PC-9 (cell line): ENCODE measurements around the gene CHIT1. TPM values are rescaled to one million over a fixed set of nuclear protein-coding genes. Genes with fewer than 3 reads are reported as not detected.

ENCODE experiments used
- BruUV-seq: library from RNA; stranded (reverse); fragments of 400-500 nt; replicated peaks from 2 replicates; lab custom pipeline; 2021; lab: Mats Ljungman, UMichigan
- CTCF ChIA-PET: fragments of 300-600 bp; sonication (Branson Sonifier 250); formaldehyde crosslinking; loops from one replicate; lab custom pipeline; 2022; ENCODE audit warnings: antibody characterized with exemption; lab: Charles Lee
- POLR2A ChIA-PET: fragments of 300-600 bp; sonication (Branson Sonifier 250); formaldehyde crosslinking; loops from one replicate; lab custom pipeline; 2022; ENCODE audit warnings: antibody characterized with exemption; ENCODE audit not compliant: unreplicated experiment; lab: Charles Lee
- DNase-seq, 2 experiments: peaks; one replicate each; pipeline versions ENCODE4 v3.0.0 to v3.0.0-alpha.2; 2015 to 2022; ENCODE audit warnings: mixed read lengths in 1 of 2
- H2AFZ ChIP-seq: fragments of 200-600 bp; sonication (generic); 2 replicates; pipeline ENCODE4 v1.8.1; 2017; ENCODE audit warnings: antibody characterized with exemption
- H3F3A ChIP-seq: fragments of 200-600 bp; sonication (generic); 2 replicates; pipeline ENCODE4 v1.8.1; 2017; ENCODE audit warnings: antibody characterized with exemption, mild to moderate bottlenecking, low read depth; ENCODE audit not compliant: insufficient read depth
- H3K27ac ChIP-seq: fragments of 200-600 bp; sonication (generic); 2 replicates; pipeline ENCODE4 v1.6.1; 2016; ENCODE audit warnings: mixed run types
- H3K27me3 ChIP-seq: fragments of 200-600 bp; sonication (generic); 2 replicates; pipeline ENCODE4 v1.6.1; 2016; ENCODE audit warnings: low read depth, mixed run types; ENCODE audit not compliant: insufficient read depth
- H3K36me3 ChIP-seq: fragments of 200-600 bp; sonication (generic); 2 replicates; pipeline ENCODE4 v1.6.1; 2016; ENCODE audit warnings: low read depth, mixed run types
- H3K4me1 ChIP-seq: fragments of 200-600 bp; sonication (generic); replicated peaks from 2 replicates; pipeline ENCODE4 v1.6.1; 2016; ENCODE audit warnings: mixed run types; ENCODE audit not compliant: insufficient read depth
- H3K4me2 ChIP-seq: fragments of 200-600 bp; sonication (generic); 2 replicates; pipeline ENCODE4 v1.6.1; 2017; ENCODE audit warnings: mixed run types
- H3K4me3 ChIP-seq: fragments of 200-600 bp; sonication (generic); 2 replicates; pipeline ENCODE4 v1.6.1; 2016; ENCODE audit warnings: mixed run types
- H3K79me2 ChIP-seq: fragments of 200-600 bp; sonication (generic); 2 replicates; pipeline ENCODE4 v1.6.1; 2017; ENCODE audit warnings: low read depth, mixed run types
- H3K9me2 ChIP-seq: fragments of 200-600 bp; sonication (generic); 2 replicates; pipeline ENCODE4 v1.8.1; 2017; ENCODE audit warnings: mild to moderate bottlenecking; ENCODE audit not compliant: insufficient read depth
- H3K9me3 ChIP-seq: fragments of 200-600 bp; sonication (generic); 2 replicates; pipeline ENCODE4 v1.8.1; 2016; ENCODE audit warnings: low read depth; ENCODE audit not compliant: insufficient read depth
- H4K20me1 ChIP-seq: fragments of 200-600 bp; sonication (generic); 2 replicates; pipeline ENCODE4 v1.8.1; 2017; ENCODE audit not compliant: insufficient read depth
- EZH2 ChIP-seq: fragments of 200-600 bp; sonication (generic); IDR thresholded peaks from 2 replicates; pipeline ENCODE4 v1.8.0; 2017; ENCODE audit warnings: antibody characterized with exemption, low read depth
- intact Hi-C: fragments of 100-400 bp; cut with micrococcal nuclease; formaldehyde crosslinking; loops from one replicate; pipeline ENCODE4 v1.10.0; 2022; ENCODE audit not compliant: unreplicated experiment
- total RNA-seq: library from RNA; stranded (reverse); gene quantifications from 2 replicates; pipeline ENCODE4 v1.2.3, GENCODE V29; 2021
- TF ChIP-seq, protein P1 (sequence below): fragments of 200-600 bp; sonication (generic); conservative IDR thresholded peaks from 2 replicates; pipeline ENCODE4 v1.6.1; 2017; ENCODE audit warnings: mixed run types, antibody characterized with exemption, mild to moderate bottlenecking, moderate library complexity

The CHIT1 gene
- total RNA-seq, 1 experiment from 2014 or later: not detected

GRCh38 chr1:203207751-203208150 is 21.7 kb downstream of the CHIT1 start:
- Histone ChIP-seq H3K4me2 (no peak overlapping the region), H3K27ac (no peak overlapping the region), H3K9me2 (no peaks in the 10 kb centered on the region), H3F3A (no peaks in the 10 kb centered on the region), H3K36me3 (no peaks in the 10 kb centered on the region), H4K20me1 (no peaks in the 10 kb centered on the region), H3K4me3 (no peak overlapping the region), H3K79me2 (no peaks in the 10 kb centered on the region), H3K27me3 (no peaks in the 10 kb centered on the region), H2AFZ (no peak overlapping the region), H3K4me1 (0 out of 2 replicates have a peak, but pooled peaks cover 2% of the 10 kb centered on the region), H3K9me3 (no peaks in the 10 kb centered on the region)
- no TSS peak for BruUV-seq
- ChIA-PET CTCF (no interaction called here), POLR2A (no interaction called here)
- intact Hi-C loops: no loop called here
- no peak for DNase-seq
- no peak for TF ChIP-seq EZH2
- TF ChIP-seq, protein P1, sequence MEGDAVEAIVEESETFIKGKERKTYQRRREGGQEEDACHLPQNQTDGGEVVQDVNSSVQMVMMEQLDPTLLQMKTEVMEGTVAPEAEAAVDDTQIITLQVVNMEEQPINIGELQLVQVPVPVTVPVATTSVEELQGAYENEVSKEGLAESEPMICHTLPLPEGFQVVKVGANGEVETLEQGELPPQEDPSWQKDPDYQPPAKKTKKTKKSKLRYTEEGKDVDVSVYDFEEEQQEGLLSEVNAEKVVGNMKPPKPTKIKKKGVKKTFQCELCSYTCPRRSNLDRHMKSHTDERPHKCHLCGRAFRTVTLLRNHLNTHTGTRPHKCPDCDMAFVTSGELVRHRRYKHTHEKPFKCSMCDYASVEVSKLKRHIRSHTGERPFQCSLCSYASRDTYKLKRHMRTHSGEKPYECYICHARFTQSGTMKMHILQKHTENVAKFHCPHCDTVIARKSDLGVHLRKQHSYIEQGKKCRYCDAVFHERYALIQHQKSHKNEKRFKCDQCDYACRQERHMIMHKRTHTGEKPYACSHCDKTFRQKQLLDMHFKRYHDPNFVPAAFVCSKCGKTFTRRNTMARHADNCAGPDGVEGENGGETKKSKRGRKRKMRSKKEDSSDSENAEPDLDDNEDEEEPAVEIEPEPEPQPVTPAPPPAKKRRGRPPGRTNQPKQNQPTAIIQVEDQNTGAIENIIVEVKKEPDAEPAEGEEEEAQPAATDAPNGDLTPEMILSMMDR: no peak

GRCh38 chr1:203206129-203206687 is 23.3 kb downstream of the CHIT1 start:
- intact Hi-C loops: no loop called here
- ChIA-PET CTCF (no interaction called here), POLR2A (interaction anchor here (0.6 kb wide), 1 partner anchor 100 kb away, joined by 3 read pairs; no protein-coding TSS in a partner anchor)
- Histone ChIP-seq H2AFZ (no peak overlapping the region), H3K27ac (no peak overlapping the region), H3K79me2 (no peaks in the 10 kb centered on the region), H3K4me3 (no peak overlapping the region), H3K9me2 (no peaks in the 10 kb centered on the region), H3K9me3 (no peaks in the 10 kb centered on the region), H3K4me2 (no peak overlapping the region), H3K36me3 (no peaks in the 10 kb centered on the region), H4K20me1 (no peaks in the 10 kb centered on the region), H3F3A (no peaks in the 10 kb centered on the region), H3K4me1 (0 out of 2 replicates have a peak, but pooled peaks cover 3% of the 10 kb centered on the region), H3K27me3 (no peaks in the 10 kb centered on the region)
- no peak for TF ChIP-seq EZH2
- TF ChIP-seq, protein P1: no peak
- no TSS peak for BruUV-seq
- DNase-seq: no peak

GRCh38 chr1:203204756-203205155 is 24.7 kb downstream of the CHIT1 start:
- Histone ChIP-seq H3F3A (no peaks in the 10 kb centered on the region), H3K79me2 (no peaks in the 10 kb centered on the region), H3K4me2 (no peak overlapping the region), H3K27ac (no peak overlapping the region), H3K4me3 (no peak overlapping the region), H4K20me1 (no peaks in the 10 kb centered on the region), H3K9me2 (no peaks in the 10 kb centered on the region), H3K27me3 (no peaks in the 10 kb centered on the region), H3K36me3 (no peaks in the 10 kb centered on the region), H3K9me3 (no peaks in the 10 kb centered on the region), H3K4me1 (0 out of 2 replicates have a peak, but pooled peaks cover 3% of the 10 kb centered on the region), H2AFZ (no peak overlapping the region)
- TF ChIP-seq EZH2: no peak
- TF ChIP-seq, protein P1: no peak
- no peak for DNase-seq
- ChIA-PET POLR2A (no interaction called here), CTCF (no interaction called here)
- BruUV-seq: no TSS peak
- intact Hi-C loops: no loop called here
